Measurements from ENCODE around the gene ARSG.
"Not testable (repeated sequence)": the region's sequence is repeated elsewhere in the genome, so short reads cannot be mapped to it uniquely, and the experiment has no call there.

The ARSG gene

DNA sequence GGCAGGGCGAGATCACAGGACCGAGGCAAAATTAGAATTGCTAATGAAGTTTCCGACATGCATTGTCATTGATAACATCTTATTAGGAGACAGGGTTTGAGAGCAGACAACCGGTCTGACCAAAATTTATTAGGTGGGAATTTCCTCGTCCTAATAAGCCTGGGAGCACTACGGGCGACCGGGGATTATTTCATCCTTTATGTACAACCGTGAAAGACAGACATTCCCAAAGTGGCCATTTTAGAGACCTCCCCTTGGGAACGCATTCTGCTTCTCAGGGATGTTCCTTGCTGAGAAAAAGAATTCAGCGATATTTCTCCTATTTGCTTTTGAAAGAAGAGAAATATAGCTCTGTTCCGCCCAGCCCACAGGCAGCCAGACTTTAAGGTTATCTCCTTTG, 40.6 kb downstream of the ARSG start:
- DNase-seq (ENCODE audit: low read depth), result not testable (repeated sequence)

DNA sequence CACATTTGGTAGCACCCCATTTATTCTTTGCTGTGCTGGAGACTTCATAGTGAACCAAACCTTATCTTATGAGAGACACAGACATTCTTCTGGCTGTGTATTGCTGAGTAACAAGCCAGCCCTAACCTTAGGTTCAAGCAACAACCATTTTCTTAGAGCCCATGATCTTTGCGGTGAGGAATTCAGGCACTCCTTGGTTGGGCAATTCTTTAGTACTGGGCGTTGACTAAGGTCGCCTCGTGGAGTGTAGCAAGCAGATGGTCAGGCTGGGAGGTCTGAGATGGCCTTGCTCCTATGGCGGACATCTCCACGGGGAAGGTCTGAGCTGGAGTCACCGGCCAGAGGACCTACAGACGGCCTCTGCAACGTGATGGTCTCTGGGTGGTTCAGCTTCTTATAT, 43.1 kb downstream of the ARSG start:
- no peak for DNase-seq (ENCODE audit: low read depth)

DNA sequence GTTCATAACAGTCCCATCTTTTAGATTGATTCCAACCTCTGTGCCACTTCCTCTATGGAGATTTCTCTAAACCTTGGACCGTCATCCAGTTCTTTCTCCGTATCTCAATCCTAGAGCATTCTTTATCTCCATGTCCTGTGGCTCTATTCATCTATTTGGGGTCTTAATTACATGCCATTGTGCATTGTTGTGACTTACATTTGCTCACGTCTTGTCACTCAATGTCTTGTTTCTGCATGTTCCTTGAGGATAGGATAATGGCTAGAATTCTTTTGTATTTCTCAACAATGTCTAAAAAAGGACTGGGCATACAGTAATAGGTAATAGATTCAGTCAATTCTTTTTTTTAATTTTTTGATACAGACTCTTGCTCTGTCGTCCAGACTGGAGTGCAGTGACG, 50.2 kb downstream of the ARSG start:
- DNase-seq (ENCODE audit: low read depth), result no peak

DNA sequence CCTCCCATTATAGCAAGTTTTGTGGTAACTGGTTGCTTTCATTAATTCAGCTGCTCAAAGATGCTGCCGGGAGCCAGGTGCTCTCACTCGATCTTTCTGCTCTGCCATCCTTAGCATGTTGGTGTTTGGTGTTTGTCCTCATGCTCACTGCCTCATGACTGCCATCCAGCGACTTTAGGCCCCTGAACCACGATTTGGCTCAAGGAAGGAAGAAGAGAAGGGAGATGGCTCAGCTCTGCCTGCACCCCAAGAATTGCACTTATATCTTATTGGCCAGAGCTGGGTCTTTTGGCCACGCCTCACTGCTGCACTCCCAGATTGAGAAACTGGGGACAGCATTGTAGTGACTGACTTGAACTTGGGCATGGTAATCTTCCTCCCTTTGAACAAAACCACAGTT, 52.7 kb downstream of the ARSG start:
- no peak for DNase-seq (ENCODE audit: low read depth)

DNA sequence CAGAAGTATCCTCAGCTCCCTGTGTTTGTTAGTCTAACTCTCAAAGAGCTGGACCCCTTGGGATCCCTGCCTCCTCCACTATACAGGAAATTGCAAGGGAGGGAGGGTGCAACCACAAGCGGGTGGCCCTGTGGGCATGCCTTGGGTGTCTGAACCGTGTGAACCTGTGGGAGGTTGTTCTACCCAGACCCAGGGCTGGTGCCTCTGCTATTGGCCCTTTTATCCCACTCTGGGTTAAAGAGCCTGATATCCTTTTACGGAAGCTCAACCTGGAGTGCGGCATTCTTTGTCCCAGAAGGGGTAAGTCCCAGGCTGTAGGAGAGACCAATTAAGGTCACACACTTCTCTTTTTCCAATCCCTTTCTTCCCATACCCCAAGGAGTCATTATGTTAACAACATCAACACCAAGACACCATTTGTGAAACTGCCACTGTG, 53.4 kb downstream of the ARSG start:
- no peak for DNase-seq (ENCODE audit: low read depth)

DNA sequence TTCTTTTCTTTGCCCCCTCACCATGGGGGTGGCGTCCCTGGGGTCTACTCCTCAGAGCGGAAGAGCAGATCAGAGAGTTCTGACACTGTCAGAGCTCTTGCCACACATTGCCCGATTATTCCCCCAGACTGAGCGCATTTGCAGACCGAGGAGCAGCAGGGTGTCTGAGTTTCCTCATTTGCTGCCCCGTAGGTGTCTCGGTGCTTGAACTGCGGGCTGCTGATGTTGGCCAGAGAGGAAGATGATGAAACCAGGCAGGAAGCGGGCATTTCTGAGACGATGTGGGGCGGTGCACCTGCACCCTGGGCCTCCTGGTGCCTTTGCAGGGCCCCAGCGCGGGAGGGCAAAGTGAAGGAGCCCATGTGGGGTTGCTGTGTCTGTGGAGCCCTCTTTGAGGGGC, 55.2 kb downstream of the ARSG start:
- no peak for DNase-seq (ENCODE audit: low read depth)

DNA sequence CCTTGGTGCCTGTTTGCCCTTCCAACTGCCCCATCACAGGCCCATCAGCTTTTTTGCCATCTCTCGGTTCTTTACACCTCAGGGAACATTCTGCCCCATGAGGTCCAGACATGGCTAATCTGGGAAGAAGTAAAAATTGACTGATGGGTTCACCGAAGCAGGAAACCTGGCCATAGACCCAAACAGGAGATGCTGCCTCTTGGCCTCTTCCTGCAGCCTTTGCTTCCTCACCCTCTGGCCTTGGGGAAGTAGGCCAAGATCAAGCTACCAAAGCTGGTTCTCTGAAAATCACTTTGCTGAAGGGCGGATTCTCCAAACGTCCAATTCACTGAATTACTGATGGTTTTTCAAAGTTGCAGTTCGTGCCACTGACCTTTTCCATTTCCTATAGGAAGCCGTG, 56.1 kb downstream of the ARSG start:
- no peak for DNase-seq (ENCODE audit: low read depth)

DNA sequence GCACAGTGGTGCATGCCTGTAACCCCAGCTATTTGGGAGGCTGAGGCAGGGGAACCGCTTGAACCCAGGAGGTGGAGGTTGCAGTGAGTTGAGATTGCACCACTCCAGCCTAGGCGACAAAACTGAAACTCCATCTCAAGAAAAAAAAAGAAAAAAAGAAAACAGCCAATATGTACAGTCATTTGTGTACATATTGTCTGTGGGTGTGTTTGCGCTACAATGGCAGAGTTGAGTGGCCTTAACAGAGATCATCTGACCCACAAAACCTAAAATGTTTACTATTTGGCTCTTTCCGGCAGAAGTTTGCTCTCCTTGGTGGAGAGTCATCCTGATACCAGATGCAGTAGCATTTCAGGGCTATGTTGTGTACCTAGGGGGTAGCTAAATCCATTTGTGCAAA, 57.9 kb downstream of the ARSG start:
- DNase-seq (ENCODE audit: low read depth), result no peak

DNA sequence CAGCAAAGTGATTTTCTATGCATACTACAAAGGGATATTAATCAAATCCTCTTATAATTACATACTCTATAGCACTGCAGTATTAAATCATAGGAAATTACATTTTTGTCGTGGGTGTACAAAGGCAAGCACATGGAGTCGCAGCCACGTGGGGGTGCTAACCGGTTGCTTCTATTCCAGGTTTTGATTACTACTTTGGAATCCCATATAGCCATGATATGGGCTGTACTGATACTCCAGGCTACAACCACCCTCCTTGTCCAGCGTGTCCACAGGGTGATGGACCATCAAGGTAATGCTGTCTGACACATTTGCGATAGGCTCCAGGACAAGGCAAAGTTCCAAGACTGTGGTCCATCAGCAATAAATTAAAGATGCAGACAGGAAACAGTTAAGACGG, 60.1 kb downstream of the ARSG start:
- DNase-seq (ENCODE audit: low read depth), result no peak

DNA sequence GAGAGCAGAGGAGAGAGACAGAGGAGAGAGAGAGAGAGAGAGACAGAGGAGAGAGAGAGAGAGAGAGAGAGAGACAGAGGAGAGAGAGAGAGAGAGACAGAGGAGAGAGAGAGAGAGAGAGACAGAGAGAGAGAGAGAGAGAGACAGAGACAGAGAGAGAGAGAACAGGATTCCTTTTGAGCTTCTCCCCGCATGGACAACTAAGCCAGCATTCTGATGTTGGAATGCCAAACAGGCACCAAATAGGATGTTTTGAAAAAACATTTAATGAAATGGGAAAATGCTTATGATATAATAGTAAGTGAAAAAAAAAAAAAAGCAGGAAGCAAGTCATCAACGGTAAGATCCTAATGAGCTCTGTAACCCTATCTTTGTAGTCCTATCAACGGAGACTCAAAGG, 60.7 kb downstream of the ARSG start:
- no peak for DNase-seq (ENCODE audit: low read depth)

DNA sequence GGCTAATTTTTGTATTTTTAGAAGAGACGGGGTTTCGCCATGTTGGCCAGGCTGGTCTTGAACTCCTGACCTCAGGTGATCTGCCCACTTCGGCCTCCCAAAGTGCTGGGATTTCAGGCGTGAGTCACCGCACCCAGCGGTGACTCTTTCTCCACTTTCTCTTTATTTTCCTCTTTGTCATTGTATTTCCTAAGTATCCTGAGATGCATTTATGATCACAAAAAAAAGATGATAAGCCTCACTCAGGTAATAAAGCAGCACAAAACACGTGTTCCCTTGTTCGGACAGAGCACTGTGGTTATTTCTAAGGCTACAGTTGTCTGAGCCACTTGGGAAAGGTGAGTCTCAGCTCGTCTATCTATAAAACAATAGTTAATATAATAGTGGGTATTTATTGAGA, 61.4 kb downstream of the ARSG start:
- DNase-seq (ENCODE audit: low read depth), result not testable (repeated sequence)

DNA sequence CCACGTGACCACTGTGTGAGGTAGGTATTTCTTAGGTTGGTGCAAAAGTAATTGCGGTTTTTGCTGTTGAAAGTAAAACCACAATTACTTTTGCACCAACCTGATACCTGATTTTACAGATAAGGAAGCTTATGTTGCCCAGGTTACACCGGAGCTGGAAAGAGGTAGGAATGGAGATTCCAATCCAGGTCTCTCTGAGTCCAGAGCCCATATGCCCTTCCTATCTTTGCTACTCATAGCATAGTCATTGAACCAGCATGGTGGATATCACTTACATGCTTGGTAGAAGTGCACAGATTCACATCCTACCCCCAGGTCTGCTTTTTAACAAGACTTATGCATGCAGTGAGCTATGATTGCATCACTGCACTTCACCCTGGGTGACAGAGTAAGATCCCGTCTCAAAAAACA, 61.8 kb downstream of the ARSG start:
- DNase-seq (ENCODE audit: low read depth), result no peak

DNA sequence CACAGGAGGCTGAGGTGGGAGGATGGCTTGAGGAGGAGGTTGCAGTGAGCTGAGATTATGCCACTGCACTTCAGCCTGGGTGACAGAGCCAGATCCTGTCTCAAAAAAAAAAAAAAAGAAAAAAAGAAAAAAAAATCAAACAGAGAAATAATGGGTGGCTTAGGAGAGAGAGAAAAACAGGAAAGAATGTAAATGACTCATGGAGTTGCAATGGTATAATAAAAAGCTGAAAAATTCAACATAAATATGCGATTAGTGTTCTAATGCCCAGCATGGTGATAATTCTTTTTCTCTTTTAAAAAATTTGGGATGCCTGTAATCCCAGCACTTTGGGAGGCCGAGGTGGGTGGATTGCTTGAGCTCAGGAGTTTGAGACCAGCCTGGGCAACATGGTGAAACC, 63.0 kb downstream of the ARSG start:
- DNase-seq (ENCODE audit: low read depth), result not testable (repeated sequence)

DNA sequence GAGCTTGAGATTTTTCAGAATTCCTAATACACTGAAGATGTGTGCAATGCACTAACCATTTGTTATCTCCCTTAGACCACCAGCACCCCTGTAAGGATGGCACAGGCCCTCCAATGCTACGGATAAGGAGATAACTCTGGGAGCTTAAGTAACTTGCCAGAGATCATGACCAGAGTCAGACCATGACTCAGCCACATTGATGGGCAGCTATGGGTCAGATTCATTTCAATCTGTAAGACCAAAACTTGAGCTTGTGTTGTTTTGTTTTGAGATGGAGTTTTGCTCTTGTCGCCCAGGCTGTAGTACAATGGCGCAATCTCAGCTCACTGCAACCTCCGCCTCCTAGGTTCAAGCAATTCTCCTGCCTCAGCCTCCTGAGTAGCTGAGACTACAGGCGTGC, 63.8 kb downstream of the ARSG start:
- DNase-seq (ENCODE audit: low read depth), result not testable (repeated sequence)

DNA sequence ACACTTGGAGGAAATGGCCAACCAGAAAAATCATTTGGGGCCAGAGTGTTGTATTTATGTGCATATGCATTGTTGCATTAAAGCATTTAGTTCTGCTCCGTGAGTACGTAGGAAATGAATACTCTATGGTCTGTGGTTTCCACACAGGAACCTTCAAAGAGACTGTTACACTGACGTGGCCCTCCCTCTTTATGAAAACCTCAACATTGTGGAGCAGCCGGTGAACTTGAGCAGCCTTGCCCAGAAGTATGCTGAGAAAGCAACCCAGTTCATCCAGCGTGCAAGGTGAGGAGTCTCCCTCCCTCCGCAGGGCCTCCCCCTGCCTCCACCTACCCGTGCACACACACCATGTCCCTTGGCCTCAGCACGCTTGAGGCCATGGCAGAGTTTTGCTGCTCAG, 65.2 kb downstream of the ARSG start:
- DNase-seq (ENCODE audit: low read depth), result peak; percentile 23

DNA sequence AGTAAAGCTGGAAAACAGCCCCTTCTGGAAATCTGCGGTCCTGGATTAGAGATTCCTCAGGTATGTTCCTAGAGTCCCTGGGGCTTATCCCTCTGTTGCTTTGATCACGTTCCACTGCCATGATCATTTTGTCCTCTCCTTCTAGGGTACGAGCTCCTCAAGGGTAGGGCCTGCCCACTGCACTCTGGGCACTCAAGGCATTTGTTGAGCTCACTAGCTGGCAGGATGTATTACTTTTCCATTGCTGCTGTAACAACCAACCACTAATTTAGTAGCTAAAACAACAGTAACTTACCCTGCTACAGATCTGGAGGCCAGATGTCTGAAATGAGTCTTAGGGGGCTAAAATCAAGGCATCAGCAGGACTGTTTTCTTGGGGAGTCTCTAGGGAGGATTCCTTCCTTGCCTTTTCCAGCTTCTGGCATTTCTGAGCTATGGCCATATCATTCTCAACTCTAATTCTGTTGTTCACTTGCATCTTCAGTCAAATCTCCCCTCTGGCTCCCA, 65.7 kb downstream of the ARSG start:
- no peak for DNase-seq (ENCODE audit: low read depth)

DNA sequence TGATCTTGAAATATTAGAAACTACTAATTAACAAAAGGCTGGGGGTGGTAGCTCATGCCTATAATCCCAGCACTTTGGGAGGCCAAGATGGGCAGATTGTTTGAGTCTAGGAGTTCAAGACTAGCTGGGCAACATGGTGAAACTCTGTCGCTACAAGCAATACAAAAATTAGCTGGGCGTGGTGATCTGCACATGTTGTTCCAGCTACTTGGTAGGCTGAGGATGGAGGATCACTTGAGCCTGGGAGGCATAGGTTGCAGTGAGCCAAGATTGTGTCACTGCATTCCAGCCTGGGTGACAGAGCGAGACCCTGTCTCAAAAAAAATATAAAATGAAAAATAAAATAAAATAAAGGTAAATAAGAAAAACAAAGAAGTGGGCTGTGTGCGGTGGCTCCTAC, 66.6 kb downstream of the ARSG start:
- DNase-seq (ENCODE audit: low read depth), result no peak

DNA sequence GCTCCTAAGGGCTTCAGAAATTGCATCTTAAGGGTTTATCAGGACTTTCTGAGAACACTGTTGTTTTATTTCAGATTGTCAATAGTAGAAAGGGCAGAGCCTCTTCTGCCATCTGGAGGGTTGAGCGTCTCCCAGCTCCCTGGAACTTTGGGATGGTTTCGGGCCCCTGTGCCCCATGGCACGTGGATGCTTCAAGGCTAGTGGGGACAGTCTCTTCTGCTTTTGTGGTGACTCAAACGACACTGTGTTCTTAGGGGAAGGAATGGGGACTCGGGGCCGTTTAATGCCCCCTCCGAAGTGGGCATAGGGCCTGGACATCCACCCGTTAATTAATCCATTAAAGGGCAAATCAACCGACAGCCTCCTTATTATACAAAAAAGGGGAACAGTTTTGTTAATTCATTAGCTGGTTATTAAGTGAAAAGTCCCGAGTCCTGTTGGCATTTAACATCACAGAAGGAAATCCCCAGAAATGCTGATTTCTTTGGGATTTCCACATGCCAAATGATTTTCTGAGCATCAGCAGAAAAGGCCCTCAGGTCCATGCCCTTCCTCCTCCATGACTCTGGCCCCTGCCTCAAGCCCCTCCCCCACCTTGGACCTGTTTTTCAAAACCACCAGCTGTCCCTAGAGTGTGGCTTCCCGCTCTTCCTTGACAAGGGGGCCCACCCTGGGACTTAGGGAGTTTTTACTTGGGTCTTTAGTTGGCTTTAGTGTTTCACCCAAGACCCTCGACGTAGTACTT, 68.7 kb downstream of the ARSG start:
- DNase-seq (ENCODE audit: low read depth), result no peak

DNA sequence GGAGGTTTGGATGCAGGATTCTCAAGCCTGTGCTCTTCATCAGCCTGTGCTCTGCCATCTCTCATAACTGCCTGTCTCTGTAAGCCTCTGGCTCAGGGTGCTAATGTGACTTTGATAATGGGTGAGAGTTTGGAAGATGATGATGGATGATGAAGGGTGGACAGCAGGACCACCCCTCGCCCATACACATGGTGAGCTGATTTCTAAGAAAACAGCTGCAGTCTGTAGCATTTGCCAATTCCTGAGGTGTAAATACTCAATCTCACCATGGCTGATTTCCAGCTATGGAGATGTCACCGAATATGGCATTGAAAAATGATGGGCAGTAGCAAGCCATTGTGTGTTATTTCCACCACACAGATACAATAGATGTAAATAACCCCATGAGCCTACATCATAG, 74.2 kb downstream of the ARSG start:
- no peak for DNase-seq (ENCODE audit: low read depth)

DNA sequence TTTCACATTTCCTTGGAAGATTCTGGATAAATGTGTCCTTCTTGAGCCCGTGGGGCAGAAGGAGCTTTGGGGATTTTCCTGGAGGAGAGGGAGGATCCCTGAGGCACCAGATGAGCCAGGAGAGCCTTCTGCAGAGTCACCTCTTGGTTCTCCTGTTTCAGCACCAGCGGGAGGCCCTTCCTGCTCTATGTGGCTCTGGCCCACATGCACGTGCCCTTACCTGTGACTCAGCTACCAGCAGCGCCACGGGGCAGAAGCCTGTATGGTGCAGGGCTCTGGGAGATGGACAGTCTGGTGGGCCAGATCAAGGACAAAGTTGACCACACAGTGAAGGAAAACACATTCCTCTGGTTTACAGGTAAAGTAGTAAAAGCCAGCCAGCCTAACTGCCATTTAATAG, 77.1 kb downstream of the ARSG start:
- no peak for DNase-seq (ENCODE audit: low read depth)

DNA sequence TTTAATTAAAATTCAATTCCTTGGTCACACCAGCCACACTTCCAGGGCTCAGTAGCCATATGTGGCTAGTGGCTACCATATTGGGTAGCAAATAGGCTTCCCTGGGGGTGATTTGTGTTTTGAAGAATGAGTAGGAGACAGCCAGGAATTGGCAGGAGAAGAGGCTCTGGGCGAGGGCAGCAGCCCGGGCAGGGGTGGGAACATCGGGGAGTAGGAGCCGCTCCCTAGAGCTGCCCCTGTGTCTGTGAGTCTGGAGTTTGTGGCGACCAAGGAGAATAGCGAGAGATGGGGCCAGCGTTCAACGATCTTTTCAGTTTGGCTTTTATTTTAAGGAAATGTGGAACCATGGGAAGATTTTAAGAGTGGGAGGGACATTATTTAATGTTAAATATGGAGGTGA, 84.3 kb downstream of the ARSG start:
- no peak for DNase-seq (ENCODE audit: low read depth)

DNA sequence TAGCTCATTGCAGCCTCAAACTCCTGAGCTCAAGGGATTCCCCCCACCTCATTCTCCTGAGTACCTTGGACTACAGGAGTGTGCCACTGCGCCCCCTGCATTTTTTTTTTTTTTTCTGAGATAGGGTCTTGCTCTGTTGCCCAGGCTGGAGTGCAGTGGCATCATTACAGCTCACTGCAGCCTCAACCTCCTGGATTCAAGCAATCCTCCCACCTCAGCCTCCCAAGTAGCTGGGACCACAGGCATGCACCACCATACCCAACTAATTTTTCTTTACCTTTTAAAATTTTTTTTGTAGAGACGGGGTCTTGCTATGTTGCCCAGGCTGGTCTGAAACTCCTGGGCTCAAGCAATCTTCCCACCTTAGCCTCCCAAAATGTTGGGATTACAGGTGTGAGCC, 84.9 kb downstream of the ARSG start:
- not testable (repeated sequence) for DNase-seq (ENCODE audit: low read depth)

DNA sequence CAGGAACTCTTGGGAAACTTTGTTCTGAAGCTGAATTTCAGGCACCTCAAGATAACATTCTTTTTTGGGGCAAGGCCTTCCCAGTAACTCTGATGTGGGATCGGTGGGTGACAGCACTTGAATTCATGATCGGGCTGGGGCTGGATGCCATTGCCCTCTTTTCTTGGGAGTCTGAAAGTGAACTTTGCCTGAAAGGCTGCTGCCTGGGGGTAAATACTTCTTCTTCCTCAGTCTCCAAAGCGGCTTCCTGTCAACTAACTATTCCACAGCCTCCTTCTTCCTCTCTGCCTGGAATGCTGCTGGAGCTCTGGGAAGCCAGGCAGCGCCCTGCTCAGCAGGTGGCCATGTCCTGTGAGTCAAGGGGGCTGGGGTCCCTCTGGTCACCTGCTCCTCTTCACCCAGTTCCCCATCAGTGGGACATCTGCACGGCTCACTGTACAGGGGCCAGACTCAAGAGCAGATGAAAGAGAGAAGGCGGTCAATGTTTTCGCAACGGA, 86.5 kb downstream of the ARSG start:
- no peak for DNase-seq (ENCODE audit: low read depth)

Measured in stimulated activated CD8-positive, alpha-beta memory T cell treated with anti-CD3 and anti-CD28 coated beads, Interleukin-15, amount 100 ng/mL, for 1 hour (primary cell).